Stimulated activated CD8-positive, alpha-beta memory T cell treated with anti-CD3 and anti-CD28 coated beads, Interleukin-15, amount 100 ng/mL, for 48 hours (primary cell): ENCODE data around the gene FAM120A.
A peak's percentile ranks its signal among the peaks of the same experiment; 100 is the strongest.

ENCODE experiments used
- DNase-seq, 2 donors: peaks; one replicate each; pipeline ENCODE4 v3.0.0-alpha.2; 2020; ENCODE audit warnings: low read depth in 2 of 2

Gene FAM120A

GRCh38 chr9:93451849-93452709 is 594 bp downstream of the FAM120A start:
- DNase-seq: peak; percentile 13 to 27

- DNase-seq: no peak
Observed at GRCh38 chr9:93452710-93453046, 1.2 kb downstream of the FAM120A start.

DNA sequence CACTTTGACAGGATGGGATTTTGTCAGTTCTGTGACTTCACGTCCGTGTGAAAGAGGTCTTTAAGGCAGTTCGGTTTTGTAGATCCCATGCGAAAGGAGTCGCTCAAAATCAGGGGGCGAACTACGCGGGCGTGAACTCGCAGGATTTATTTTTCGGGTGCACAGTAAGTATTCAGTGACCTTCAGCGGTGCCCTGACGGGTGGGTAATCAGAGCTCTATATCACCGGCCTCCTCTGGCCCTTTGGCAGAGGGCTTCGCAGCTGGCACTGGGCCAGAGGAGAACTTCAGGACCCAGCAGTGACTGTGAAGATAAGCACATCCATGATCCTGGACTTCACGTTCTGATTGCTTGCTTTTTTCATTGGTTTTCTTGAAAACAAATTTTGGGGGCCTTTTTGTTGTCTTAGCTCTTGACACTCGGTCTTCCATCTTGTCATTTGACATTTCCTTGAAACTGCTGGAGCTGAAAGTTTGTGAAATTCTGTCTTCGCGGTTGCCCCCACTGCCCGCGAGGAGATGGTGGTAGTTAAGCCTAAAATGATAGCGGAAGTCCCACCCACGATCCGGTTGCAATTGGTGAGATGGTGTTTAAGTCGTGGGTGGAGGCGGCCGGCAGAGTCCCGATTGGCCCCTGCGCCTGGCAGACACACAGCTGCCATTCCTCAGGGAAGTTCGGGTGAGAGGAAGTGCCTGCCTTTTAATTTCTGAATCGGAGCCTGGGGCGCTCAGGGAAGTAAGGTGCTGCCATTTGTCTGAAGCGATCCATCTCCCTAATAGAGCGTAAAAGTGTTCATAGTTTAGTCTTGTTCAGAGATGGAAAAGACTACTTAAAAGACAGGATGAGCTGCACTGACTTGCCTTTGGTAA is 1.8 kb downstream of the FAM120A start, which contains the start of gene FAM120AOS:
Gene FAM120AOS, minus strand, starts transcription at position 535 of the 868 bp plus-strand sequence. CDS start 872 bp downstream, outside the sequence.
- DNase-seq: peak; percentile 80 to 83

DNA sequence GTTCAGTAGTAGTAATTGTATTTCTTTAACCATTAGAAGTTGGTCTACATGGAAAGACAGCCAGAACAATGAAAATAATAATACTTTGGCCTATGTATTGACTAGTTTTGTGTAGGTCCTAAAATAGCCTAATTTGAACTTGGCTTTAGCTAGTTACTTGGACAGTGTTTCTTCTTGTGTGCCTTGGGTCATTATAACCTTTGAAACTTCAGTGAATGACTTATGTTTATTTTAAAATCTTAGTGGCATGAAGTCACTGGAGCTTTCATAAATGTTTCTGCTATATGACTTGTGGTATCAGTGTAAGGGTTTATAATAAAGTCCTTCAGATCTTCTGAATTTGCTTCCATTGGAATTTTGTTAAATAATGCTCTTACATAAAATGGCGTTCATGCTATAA is 4.5 kb downstream of the FAM120A start:
- DNase-seq: no peak

DNA sequence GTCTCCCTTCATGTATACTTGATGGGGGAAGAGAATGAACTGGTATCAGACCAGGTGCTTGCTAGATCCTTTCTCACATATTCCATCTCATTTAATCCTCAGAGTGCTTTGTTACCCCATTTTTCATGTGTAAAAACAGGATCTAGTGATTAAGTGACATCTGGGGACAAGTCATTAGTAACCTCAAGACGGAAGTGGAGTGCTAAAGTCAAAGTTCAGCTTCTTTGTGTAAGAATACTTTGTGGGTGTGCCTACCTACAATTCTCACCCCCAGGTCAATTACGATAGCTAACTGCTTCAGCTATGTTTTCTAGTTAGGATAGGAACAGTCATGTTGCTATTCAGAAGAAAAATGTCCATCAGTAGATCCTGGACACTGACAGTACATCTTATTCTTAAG is 5.0 kb downstream of the FAM120A start:
- DNase-seq: no peak

GRCh38 chr9:93457006-93457405 is 5.5 kb downstream of the FAM120A start:
- no peak for DNase-seq

- no peak for DNase-seq
Observed at GRCh38 chr9:93458712-93459111, 7.2 kb downstream of the FAM120A start.

DNA sequence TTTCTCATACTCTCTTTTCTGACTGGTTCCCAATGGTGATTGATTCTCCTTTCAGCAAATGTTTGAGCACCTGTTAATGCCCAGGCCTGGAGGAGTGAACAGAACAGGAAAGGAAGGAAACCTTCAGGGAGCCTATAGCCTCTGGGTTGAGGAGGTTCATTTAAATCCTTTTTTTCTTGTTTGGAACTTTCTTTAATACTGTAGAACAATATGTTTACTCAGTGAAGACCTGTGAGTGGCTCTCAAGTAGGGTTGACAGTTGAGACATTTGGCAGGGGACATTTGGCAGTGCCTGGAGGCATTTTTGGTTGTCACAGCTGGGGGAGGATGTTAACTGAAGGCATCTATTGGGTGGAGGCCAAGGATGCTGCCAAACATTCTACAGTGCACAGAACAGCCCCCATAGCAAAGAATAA is 8.0 kb downstream of the FAM120A start:
- no peak for DNase-seq

GRCh38 chr9:93460689-93461413 is 9.4 kb downstream of the FAM120A start:
- no peak for DNase-seq

- no peak for DNase-seq
Observed at GRCh38 chr9:93461414-93461743, 9.9 kb downstream of the FAM120A start.

- DNase-seq: no peak
Observed at GRCh38 chr9:93461821-93462220, 10.3 kb downstream of the FAM120A start.

DNA sequence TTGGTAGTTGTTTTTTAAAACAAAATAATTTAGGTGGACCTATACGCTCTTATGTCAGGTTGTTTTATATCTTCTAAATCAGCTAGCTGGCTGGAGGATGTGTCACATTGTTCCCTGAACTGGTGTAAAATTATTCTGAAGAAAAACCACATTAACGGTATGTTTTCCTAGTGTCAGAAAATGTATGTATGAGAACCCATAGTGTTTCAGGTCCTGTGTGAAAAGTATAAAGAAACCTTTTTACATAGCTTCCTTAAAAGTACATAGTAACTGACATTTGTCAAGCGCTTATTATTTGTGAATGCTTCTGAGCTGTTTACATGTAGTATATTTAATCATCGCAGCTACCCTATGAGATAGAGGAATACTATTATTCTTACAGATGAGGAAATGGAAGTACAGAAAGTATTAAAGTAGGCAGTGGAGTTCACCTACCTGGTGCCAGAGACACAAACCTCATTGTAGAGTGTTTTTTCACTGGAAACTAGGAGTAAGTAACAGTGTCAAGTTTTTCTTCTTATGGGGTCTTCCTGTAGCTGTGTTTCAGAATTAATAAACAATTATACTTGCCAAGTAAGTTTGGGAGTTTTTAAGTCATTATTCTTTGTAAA is 12.3 kb downstream of the FAM120A start:
- no peak for DNase-seq

DNA sequence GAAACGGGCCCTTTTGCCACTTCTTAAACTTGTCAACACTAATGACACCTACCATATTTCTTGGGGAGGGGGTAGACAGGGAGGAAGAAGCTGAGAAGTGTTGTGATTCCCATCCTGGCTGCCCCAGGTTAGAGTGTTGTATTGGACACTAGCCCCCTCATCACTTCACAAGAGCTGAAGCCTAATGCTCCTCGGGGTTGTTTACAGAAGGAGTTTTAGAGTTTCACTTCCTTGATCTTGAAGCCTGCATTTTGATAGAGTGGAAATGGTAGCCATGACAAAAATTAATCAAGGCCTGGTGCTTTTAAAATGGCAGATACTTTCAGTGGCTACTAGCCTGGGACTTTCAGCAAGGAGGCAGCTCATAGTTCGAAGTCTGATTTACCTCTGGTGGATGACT is 12.9 kb downstream of the FAM120A start:
- DNase-seq: no peak

GRCh38 chr9:93464876-93465275 is 13.4 kb downstream of the FAM120A start:
- no peak for DNase-seq

- DNase-seq: no peak
Observed at GRCh38 chr9:93465855-93466254, 14.4 kb downstream of the FAM120A start.

DNA sequence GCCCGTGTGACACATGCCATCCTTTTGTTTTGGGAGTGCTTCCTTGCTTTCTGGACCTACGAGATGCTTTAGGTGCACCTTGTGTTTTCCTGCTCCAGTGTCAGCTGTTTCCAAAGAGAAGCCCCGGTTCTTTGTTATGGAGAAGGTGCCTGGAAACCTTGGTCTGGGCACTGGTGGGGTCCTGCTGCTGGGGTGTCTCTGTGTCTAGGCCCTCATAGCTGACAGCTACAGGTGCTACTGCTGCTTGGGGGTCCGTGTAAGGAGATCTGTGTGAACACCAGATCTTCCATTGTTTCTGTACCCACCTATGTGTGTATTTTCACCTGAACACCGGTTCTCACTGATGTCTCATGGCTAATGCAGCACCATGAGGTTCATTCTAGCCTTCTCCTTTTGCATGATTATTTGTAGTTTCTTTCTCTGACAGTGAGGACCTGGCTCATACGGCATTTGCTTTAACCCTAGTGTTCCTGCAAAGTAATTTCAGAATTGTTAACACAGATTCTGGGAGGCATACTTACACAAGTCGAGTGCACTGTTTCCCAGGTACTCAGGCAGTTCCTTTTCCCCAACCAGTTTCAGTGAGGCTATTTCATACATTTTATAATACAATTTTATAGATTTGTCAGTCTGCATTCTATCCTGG is 15.1 kb downstream of the FAM120A start:
- no peak for DNase-seq

DNA sequence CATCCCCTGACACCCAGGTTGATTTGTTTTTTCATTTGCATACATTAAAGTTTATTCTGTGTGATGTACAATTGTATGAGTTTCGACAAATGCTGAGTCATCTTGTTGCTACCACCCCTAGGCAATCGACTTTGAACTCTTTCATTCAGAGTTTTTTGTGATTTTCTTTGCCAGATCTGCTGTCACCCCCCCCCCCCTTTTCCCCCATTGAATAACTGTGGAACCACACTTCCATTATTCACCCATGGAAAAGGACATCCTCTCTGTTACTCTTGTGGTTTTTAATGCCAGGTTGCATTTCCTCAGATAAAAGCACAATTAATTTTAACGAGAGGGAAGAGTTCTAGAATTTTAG is 15.6 kb downstream of the FAM120A start:
- DNase-seq: no peak

DNA sequence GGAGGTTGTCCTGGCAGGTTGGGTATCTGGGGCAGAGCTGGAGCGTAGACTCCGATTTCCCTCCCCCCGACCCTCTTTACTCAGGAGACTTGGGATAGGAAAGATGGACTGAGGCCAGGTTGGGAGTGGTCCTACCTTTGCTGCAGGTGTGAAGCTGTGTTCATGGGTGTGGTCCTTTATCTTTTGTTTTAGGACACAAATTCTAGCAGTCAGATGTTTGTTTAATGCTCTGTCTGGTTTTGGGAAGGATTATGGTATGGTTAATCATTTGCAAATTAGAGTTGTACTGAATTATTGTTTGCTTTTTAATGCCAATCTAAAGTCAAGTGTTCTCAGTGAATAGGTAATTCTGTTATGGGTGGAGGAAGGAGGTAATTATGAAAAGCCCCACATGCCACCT is 16.0 kb downstream of the FAM120A start:
- DNase-seq: no peak

GRCh38 chr9:93468763-93469456 is 17.4 kb downstream of the FAM120A start:
- DNase-seq: no peak

- DNase-seq: no peak
Observed at GRCh38 chr9:93470391-93470790, 18.9 kb downstream of the FAM120A start.

GRCh38 chr9:93471124-93471523 is 19.6 kb downstream of the FAM120A start:
- DNase-seq: no peak
